HG02642 (cell line): ENCODE results near the gene MC1R.
"Not testable (repeated sequence)": the region's sequence is repeated elsewhere in the genome, so short reads cannot be mapped to it uniquely, and the experiment has no call there.

Experiments used
- ATAC-seq: cut with Tn5 transposase; IDR thresholded peaks from one replicate; pipeline ENCODE4 v1.9.1; 2021; ENCODE audit warnings: mild to moderate bottlenecking; ENCODE audit not compliant: unreplicated experiment, poor library complexity

Gene MC1R

DNA sequence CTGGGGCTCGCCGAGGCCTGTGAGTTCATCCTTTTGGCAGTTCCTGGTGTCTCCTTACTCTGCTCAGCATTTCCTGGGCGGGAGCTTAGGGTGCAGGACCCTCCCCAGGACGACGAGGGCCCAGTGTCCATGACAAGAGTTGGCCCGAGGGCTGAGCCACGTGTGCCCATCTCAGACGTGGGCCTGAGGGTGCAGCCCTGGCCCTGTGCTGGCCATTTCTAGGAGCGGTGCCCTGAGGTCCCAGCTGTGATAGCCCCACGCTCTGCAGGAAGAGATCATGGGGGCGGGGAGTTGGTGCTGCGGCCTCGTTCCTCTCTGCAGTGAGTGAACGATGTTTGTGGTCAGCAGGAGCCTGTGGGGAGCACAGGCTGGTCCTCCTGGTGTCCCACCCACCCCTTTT, 6.0 kb upstream of the MC1R start:
- no peak for ATAC-seq

DNA sequence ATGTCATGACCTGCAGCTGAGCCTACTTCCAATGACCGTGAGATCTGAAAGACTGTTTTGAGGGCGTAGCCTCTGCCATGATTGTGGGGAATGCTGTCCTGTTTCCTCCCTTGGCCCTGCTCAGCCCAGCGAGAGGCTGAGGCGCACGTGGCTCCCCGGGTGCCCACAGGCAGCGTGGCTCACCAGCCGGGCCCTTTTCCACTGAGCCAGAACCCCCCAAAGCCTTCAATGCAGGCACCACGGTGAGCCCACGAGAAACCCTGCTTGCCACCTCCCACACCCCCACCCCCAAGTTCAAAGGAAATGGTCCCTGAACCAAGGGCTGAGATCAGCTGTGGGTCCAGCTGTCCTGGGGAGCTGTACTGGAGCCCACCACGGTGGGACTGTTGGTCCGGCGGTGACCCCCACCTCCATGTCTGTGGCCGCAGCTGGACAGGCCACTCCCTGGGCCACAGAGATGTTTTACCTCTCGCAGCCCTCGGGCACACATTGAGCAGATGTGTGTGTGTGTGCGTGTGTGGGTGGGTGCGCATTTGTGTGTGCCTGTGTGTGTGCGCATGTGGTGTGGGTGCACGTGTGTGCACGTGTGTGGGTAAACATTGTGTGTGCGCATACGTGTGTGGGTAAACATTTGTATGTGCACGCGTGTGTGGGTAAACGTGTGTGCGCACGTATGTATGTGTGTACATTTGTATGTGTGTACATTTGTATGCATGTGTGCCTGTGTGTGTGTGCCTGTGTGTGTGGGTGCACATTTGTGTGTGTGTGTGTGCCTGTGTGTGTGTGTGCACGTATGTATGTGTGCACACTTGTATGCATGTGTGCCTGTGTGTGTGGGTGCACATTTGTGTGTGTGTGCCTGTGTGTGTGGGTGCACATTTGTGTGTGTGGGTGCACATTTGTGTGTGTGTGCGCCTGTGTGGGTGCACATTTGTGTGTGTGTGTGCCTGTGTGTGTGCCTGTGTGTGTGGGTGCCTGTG, 5.0 kb upstream of the MC1R start:
- ATAC-seq: no peak

DNA sequence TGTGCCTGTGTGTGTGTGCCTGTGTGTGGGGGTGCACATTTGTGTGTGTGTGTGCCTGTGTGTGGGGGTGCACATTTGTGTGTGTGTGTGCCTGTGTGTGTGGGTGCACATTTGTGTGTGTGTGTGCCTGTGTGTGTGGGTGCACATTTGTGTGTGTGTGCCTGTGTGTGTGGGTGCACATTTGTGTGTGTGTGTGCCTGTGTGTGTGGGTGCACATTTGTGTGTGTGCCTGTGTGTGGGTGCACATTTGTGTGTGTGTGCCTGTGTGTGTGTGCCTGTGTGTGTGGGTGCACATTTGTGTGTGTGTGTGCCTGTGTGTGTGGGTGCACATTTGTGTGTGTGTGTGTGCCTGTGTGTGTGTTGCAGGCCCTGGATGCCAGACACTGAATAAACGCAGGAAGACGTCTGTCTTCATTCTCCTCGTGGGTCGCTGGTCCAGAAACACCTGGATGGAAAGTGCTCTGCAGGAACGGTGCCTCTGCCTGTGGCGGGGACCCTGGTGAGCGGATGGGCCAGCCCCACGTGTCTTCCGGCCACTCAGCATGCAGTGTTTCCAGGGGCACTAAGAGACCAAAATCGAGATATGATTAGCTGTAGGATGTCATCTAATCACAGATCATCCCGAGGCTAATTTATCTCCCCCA, 3.9 kb upstream of the MC1R start:
- not testable (repeated sequence) for ATAC-seq

DNA sequence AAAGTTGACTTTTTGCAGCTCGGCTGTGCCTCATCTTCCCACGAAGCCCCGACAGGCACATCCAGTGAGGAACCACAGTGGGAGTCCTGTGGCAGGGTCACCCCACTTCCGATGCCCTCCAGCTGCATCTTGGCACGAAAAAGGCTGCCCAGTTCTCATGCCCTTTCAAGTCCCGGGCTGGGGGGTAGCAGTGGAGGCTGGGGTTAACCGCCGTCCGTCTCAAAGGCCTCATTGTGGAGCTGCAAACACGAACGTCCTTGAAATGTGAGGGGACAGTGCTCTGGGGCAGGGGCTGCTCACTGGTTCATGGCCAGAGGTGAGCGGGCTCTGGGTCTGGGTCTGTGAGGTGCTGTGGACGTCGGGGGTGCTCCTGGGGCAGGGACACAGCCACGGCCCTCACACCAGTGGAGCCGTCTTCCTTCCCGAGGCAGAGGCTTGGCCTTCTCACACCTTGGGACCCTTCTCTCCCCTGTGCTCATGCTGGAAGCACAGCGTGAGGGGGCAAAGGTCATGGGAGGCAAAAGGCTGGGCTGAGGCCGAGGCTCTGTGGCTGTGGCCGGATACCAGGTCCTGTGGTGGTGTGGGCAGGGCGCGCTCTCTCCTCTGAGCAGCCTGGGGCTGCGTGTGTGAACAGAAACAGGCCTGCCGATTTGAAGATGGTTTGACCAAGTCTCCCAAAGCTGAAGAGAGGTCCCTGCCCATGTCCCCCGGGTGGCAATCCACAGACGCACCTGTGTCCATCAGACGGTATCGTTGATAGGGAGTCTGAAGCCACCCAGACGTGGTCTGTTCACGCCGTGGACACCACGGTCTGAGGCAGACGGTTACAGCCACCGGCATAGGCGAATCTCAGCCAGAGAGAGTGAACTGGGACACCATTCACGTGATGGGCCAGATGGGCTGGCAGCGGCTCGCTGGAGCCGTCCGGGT, 3.1 kb upstream of the MC1R start:
- no peak for ATAC-seq

DNA sequence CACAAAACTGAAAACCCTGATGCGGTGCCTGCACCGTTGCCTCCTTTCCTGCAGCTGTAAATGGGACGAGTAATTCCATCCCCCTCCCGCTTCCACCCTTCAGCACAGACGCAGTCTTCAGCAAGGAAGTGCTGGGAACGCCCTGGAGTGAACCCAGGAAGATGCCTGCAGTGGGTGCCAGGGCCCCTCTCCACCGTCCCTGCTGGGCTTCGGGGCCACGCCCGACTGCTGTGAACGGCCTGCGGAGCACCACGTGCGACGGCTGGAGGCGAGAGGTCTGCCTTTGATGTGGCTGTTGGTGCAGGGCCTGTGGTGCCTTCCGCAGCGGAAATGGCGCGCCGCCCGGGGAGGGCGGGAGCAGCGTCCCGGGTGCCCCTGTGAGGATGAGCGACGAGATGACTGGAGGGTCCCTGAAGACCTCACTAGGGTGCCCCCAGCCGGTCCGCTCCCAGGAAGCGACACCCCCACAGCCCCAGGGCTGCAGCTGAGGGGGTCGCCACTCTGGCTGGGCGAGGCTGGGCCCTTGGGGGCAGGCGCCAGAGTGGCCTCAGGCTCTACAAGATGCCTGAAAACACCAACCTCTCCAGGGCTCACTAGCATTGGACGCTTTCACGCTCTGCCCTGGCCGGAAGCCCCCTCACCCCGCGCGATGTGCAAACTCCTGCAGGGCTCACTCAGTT, 749 bp upstream of the MC1R start:
- ATAC-seq: peak; percentile 65

DNA sequence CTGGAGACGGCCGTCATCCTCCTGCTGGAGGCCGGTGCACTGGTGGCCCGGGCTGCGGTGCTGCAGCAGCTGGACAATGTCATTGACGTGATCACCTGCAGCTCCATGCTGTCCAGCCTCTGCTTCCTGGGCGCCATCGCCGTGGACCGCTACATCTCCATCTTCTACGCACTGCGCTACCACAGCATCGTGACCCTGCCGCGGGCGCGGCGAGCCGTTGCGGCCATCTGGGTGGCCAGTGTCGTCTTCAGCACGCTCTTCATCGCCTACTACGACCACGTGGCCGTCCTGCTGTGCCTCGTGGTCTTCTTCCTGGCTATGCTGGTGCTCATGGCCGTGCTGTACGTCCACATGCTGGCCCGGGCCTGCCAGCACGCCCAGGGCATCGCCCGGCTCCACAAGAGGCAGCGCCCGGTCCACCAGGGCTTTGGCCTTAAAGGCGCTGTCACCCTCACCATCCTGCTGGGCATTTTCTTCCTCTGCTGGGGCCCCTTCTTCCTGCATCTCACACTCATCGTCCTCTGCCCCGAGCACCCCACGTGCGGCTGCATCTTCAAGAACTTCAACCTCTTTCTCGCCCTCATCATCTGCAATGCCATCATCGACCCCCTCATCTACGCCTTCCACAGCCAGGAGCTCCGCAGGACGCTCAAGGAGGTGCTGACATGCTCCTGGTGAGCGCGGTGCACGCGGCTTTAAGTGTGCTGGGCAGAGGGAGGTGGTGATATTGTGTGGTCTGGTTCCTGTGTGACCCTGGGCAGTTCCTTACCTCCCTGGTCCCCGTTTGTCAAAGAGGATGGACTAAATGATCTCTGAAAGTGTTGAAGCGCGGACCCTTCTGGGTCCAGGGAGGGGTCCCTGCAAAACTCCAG, 1.1 kb downstream of the MC1R start:
- ATAC-seq: no peak

DNA sequence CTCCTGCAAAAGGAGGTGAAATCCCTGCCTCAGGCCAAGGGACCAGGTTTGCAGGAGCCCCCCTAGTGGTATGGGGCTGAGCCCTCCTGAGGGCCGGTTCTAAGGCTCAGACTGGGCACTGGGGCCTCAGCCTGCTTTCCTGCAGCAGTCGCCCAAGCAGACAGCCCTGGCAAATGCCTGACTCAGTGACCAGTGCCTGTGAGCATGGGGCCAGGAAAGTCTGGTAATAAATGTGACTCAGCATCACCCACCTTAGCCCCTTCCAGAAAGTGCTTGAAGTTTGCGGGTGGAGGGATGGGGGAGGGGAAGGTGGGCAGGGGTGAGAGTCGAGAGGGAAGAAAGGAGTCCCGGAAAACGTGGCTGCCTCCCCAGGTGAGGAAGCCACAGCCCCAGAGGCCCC, 2.1 kb downstream of the MC1R start:
- no peak for ATAC-seq

DNA sequence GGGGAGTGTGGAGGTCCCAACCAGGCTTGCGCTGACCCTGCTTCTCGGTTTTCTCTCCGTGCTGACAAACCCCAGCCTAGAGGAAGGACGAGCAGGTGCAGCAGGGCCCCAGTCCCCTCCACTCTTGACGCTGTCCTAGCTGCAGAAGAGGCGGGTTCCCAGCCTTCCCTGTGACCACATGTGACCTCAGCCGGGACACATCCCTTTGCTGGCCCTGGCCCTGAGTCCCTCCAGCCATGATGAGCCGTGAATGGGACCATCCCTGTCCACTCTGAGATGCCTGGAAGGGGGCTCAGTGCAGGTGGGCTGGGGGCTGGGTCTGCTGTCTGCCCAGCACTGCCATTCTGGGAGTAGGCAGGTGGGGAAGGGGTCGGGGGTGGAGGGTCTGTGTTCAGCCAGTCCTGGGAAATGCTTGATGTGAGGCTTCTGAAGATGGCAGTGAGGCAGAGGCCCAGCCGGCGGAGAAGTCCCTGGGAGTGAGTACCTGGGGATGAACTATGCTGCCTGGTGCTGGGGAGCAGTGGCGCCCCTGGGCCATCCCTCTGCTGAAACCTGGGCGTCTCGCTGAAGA, 2.6 kb downstream of the MC1R start:
- ATAC-seq: no peak

DNA sequence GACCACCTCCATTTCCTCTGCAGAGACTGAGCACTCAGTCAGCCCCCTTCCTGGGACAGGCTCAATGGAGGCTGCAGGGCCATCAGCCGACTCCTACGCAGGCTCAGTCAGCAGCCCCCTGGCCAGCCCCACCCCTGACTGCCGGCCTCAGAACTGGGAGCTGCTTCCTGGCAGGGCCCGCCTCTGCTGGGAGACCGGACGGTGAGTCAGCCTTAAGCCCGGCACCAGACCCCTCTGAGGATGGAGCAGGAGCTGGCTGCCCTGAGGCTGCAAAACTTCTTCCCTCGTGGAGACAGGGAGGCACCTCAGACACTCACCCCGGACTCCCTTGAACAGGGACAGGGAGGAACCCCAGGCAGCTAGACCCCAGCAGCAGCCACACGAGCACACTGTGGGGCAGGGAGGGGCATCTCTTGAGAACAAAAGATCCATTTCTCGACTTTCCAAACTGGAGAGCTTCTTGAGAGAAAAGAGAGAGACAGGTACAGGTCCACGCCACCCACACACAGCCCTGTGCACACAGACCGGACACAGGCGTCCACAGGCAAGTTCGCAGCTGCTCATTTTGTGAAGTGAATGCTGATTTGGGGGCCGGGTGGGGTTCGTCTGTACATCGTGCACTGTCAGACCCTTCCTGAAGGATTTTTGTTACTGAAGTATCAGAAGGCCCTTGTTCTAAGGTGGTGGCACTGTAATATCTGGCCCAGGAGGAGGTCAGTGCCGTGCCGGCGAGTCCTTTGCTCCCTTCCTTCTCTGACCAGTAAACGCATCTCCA, 3.2 kb downstream of the MC1R start:
- no peak for ATAC-seq

DNA sequence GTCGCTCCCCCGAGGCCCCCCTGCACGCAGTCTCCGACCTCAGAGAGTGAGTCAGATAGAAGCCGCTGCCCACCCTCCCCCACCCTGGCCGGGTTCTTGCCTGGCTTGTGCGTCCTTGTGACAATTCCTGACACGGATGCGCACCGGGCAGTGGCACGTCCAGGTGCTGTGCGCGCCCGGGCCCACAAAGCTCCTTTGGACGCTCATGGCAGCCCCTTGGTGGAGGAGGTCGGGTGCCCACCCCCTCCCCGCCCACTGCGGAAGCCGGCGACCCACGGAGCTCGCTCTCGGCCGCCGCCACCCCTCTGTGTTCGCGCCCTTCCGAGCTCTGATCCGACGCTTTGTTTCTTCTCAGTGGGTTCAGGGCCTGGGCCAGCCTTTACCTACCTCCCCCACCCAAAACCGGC, 3.8 kb downstream of the MC1R start:
- no peak for ATAC-seq

DNA sequence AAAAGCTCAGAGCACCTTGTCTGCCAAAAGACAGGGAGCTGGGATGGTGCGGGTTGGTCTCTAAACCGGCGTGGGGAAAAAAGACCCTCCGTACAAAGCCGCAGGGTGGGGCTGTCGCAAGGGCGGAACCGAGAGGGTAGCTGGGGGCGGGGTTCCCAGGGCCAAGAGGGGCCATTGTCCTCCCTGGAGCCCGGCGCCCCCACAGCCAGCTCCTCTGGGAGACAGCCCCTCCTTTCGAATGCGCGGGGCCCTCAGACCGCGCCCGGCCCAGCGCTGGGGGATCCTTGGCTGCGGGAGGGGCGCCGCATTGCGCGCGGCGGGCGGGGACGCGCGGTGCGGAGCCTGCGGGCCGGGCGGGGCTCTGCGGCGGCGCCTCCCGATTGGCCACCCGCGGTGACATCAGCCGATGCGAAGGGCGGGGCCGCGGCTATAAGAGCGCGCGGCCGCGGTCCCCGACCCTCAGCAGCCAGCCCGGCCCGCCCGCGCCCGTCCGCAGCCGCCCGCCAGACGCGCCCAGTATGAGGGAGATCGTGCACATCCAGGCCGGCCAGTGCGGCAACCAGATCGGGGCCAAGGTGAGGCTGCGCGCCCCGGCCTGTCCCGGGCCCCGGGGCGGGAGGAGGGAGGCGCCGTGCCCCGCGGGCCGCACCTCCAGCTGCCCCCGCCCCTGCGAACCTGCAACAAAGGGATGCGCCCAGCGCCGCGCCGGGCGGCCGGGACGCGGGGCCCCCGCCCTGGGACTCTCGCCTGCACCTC, 4.4 kb downstream of the MC1R start, which contains the start of gene TUBB3:
Gene TUBB3, plus strand, starts transcription at position 459 of the 756 bp plus-strand sequence. Its CDS starts 60 bp downstream, at position 519.
- no peak for ATAC-seq

DNA sequence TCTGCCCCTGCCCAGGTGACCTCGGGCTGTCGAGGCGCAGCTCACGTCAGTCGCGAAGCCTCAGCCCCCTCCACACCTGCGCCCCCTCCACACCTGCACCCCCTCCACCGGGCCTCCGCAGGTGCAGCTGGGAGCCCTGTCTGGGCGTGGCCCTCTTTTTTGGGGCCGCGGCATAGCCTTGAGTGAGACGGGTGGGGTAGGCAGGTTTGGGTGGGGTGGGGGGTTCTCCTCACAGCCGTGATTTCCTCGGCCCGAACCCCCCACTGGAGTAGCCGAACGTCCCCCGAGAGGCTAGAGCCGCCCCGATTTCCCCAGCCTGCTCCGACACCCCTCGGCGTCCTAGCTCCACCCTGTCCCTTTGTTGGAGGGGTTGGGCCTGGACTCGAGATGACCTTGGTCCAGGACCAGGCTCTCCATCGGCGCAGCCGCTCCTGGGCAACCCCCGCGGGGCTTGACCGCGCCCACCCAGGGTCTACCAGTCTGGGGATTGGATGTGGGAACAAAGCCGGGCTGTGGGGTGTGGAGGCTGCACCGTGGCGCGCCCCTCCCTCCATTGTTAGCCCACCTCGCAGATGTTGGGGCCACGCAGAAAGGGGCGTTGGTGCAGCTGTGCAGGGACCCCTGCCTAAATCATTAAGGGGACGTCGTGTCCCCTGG, 5.1 kb downstream of the MC1R start:
- no peak for ATAC-seq

DNA sequence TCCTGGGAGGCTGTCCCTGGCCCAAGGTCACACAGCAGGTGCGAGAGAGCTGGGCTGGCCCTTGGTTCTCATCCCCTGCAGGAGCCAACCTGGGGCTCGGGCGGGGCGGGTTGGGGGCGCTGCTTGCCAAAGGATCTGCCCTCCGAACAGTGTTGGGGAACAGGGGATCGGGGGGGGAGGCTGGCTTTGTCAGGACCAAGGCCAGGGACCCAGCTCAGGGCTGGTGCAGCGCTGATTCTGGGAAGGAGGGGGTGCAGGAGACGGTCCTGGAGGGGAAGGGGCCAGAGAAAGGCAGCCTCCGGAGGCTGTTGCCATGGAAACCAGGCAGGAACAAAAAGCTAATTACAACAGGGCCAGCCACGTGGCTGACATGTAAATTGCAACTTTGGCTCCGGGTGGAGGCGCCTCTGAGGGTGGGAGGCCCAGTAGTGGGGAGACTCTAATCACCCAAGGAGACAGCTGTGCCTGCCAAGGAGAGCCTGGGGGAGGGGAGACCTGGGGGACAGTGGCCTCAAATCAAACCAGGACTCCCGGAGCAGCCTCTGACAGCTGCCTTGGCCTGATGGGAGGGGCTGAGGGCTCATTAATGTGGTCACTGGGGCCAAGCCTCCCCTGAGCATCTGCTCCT, 5.7 kb downstream of the MC1R start:
- no peak for ATAC-seq

DNA sequence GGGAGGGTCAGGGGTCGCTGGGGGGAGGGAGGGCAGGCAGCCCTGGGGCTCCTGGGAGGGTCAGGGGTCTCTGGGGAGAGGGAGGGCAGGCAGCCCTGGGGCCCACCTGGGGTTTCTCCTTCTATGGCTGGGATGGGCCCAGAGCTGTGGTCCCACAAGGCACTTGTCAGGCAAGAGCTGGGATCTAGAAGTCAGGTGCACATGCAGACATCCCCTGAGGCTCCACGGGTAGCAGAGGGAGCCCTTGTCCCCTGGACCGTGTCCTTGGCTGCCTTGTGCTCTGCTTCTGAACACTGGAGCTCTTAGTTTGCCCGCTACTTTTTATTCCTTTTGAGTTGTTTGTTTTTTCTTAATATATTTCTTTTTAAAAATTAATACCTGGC, 6.3 kb downstream of the MC1R start:
- ATAC-seq: no peak

DNA sequence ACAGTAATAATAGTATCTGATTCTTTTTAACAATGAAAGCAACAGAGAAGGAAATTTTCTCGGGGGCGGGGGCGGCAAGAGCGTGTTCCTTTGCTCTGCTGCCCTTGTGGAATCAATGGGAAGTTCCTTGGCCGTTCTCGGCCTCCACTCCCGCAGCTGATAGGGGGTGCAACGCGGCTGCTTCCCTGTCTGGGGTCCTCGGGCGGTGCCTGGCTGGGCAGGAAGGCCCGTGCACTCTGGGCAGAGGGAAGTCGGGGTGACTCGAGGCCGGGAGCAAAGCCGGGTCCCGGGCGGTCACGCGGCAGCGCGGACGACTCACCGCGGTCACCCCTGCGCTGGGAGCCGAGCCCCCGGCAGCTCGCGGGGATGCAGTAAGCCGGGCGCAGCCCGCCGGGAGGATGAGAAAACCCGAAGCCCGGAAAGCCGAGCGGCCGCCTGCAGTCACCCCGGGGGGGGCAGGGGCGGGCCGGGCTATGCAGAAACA, 7.0 kb downstream of the MC1R start:
- ATAC-seq: no peak

DNA sequence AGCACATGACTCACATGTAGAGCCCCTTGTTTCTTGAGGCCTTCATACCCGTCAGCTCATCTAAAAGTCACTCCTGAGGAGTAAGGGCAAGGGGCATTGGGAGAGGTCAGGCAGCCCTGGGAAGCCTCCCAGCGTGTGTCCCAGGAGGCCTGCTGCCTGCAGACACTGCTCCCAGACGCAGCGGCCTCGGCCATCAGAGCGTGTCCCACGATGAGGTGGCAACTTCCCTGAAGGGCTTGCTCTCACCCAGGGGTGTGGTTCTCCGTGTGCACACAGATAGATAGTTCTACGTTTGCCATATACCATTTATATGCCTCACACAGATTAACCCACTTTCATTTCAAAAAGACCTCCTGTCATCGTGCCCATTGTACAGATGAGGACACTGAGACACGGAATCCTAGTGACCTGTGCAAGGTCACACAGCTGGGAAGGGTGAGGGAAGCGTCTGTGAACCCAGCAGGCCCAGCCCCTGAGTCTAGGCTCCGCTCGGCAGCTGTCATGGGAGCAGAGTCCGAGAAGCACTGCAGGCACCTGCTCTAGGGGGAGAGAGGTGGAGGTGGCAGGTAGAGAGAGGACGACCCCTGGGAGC, 12.7 kb downstream of the MC1R start:
- no peak for ATAC-seq
